Measurements from ENCODE around the gene HS6ST1. TPM values are rescaled to one million over a fixed set of nuclear protein-coding genes. Genes with fewer than 3 reads are reported as not detected.

Gene HS6ST1
- total RNA-seq, 1 experiment from 2014 or later, result 33.7 TPM

- no peak for DNase-seq (ENCODE audit: low spot score)
These were observed 80.6 kb downstream of the HS6ST1 start for GRCh38 chr2:128237911-128238697.

- DNase-seq (ENCODE audit: low spot score), result peak; percentile 23
These were observed 81.6 kb downstream of the HS6ST1 start for GRCh38 chr2:128237081-128237534.

- DNase-seq (ENCODE audit: low spot score), result peak; percentile 81
These were observed 82.1 kb downstream of the HS6ST1 start for GRCh38 chr2:128236491-128237035.

- no peak for DNase-seq (ENCODE audit: low spot score)
These were observed 83.1 kb downstream of the HS6ST1 start for GRCh38 chr2:128235581-128235980.

- DNase-seq (ENCODE audit: low spot score), result no peak
These were observed 84.1 kb downstream of the HS6ST1 start for GRCh38 chr2:128234613-128235012.

- DNase-seq (ENCODE audit: low spot score), result no peak
These were observed 84.8 kb downstream of the HS6ST1 start for GRCh38 chr2:128233790-128234395.

GRCh38 chr2:128232965-128233789 is 85.5 kb downstream of the HS6ST1 start:
- peak; percentile 73 for DNase-seq (ENCODE audit: low spot score)

- DNase-seq (ENCODE audit: low spot score), result peak; percentile 25
These were observed 89.8 kb downstream of the HS6ST1 start for GRCh38 chr2:128228894-128229293.

GRCh38 chr2:128227862-128228261 is 90.8 kb downstream of the HS6ST1 start:
- DNase-seq (ENCODE audit: low spot score), result no peak

GRCh38 chr2:128219891-128220290 is 98.8 kb downstream of the HS6ST1 start:
- no peak for DNase-seq (ENCODE audit: low spot score)

- no peak for DNase-seq (ENCODE audit: low spot score)
These were observed 101.0 kb downstream of the HS6ST1 start for GRCh38 chr2:128217671-128218070.

- no peak for DNase-seq (ENCODE audit: low spot score)
These were observed 102.6 kb downstream of the HS6ST1 start for GRCh38 chr2:128215897-128216642.

Other genes starting within 250 kb of the HS6ST1 start
- 63.9 and 77.6 TPM in 2 replicates for gene UGGT1, start 227.7 kb downstream of the HS6ST1 start, total RNA-seq (2014; rRNA removed; shearing (Covaris generic))

All from A172 (cell line).